HG03571 (cell line): ENCODE measurements around the gene TIMM13.

Source experiments
- ATAC-seq: cut with Tn5 transposase; IDR thresholded peaks from one replicate; pipeline ENCODE4 v1.9.1; 2021; ENCODE audit not compliant: unreplicated experiment

Gene TIMM13

GRCh38 chr19:2455851-2456570, 28.6 kb upstream of the TIMM13 start:
- no peak for ATAC-seq

DNA sequence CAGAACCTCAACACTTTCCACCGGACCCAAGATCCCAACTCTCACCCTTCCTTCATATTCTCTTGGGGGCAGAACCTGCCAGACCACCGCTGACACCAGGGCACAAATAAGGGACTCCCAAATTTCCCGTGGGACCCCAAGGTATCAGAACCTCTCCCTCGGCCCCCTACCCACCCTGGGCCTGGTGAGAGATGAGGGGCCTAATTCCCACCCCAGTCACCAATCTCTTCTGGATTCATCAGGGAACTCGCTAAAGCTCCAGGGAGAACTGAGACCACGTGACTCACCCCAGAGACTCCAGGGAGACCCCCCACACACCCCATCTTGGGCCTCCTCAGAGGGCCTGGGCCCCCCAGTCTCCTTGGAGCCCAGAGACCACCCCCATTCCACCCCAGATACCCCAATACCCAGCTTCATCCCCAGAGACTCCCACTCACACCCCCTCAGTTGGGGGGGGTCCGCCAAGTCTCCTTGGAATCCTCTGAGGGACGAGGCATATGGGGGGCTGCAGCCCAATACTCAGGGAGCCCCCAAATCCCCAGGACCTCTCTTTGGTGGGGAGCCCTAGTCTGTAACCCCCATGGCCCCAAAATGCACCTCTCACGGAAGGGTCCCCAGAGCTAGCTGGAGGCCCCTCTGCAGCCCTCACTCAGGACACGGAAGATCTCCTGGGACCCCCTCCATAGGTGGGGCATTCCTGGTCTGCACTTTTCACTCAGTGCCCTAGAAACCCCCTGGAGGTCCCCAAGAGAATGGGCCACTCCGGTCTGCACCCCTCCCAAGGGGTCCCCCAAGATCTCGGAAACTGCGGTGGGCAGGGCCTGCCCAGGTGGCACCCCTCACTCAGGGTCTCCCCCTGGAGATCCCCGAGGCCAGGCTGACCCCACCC, 27.8 kb upstream of the TIMM13 start:
- ATAC-seq, result no peak

DNA sequence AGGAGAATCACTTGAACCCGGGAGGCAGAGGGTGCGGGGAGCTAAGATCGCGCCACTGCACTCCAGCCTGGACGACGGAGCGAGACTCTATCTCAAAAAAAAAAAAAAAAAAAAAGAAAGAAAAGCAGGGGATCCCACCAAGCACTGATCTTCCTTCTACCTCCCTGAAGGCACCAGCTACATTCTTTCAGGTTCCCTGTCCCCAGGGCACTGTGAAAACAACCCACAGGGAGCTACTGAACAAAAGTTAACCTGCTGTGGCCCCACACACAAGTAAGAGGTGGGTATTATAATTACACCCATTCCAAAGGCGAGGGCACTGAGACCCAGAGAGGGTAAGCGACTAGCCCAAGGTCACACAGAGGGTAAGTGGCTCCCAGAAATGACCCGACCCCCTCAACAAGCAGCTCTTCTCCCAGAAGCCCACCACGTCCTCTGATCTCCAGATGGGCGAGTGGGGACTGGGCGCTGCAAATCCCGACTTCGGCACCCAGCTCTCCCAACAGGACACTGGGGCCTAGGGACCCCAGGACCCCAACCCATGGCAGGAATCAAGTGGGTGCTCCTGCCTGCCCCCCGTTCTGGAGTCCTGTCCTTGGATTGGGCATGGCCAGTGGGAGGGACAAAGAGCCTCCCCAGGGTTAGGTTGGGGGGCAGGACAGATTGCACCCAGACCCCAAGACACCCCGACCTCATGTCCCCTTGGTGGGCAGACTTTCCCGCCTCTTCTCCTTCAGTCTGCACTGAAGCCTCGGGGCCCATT, 27.0 kb upstream of the TIMM13 start:
- no peak for ATAC-seq

- no peak for ATAC-seq
Measured at GRCh38 chr19:2453431-2454025, 26.1 kb upstream of the TIMM13 start.

DNA sequence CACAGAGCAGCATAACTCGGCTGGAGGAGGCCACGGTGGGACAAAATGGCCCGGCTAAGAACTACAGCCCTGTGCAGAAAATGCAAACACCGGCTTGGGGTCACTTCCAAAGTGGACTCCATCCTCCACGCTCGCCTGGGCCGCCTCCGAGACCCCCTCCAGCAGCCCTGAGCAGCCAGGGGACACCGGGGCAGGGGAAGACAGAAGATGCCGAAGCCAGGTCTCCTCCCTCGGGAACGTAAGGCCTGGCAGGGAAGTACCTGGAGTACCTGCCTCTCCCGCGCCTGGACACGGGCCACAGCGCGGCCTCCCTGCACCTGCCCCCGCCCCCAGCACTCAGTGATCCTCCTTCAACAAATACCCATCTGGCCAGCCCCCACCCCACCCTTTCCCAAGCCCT, 24.4 kb upstream of the TIMM13 start:
- ATAC-seq, result no peak

DNA sequence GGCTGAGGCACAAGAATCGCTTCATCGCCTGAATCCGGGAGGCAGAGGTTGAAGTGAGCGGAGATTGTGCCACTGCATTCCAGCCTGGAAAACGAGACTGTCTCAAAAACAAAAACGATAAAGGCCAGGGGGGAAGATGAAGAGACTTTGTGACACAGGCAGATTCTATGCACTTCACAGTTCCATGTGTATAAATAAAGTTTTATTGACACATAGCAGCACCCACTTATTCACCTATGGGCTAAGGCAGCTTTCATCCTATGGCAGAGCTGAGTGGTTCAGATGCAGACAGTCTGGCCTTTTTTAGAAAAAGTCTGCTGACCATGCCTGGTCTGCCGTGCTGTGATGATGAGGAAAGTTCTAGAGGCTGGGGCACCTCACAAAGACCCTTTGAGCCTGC, 23.8 kb upstream of the TIMM13 start:
- no peak for ATAC-seq

DNA sequence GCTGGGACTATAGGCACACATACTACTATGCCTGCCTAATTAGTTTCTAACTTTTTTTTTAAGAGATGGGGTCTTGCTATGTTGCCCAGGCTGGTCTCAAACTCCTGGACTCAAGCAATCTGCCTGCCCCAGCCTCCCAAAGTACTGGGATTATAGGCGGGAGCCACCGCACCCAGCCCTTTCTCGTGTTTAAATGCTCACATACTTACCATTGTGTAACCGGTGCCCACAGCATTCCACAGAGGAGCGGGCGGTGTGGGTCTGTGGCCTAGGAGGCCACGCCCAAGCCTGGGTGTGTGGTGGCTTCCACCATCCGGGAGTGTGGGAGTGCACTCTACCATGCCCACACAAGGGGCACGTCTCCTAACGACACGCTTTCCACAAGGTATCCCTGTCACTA, 21.6 kb upstream of the TIMM13 start:
- ATAC-seq, result no peak

DNA sequence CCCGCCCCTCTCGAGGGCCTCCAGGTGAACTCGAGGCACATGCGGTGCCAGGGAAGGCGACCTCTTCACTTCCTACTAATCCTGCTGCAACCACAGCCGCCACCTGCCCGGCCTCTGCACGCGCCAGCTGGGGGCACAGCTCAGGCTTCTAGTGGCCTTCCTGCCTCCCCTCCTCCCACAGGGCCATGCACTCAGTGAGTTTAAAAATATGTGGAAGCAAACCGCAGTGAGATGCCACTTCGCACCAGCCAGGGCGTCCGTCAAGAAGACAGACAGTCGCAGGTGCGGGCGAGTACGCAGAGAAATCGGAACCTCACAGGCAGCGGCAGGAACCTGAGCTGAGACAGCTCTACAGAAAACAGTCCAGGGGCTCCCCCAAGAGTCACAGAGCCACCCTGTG, 19.0 kb upstream of the TIMM13 start:
- ATAC-seq, result no peak

- no peak for ATAC-seq
Measured at GRCh38 chr19:2444251-2445002, 17.0 kb upstream of the TIMM13 start.

GRCh38 chr19:2443785-2444182, 16.4 kb upstream of the TIMM13 start:
- no peak for ATAC-seq

GRCh38 chr19:2443116-2443784, 15.9 kb upstream of the TIMM13 start:
- ATAC-seq, result no peak

- ATAC-seq, result no peak
Measured at GRCh38 chr19:2441096-2441752, 13.8 kb upstream of the TIMM13 start.

- ATAC-seq, result no peak
Measured at GRCh38 chr19:2440515-2440914, 13.1 kb upstream of the TIMM13 start.

DNA sequence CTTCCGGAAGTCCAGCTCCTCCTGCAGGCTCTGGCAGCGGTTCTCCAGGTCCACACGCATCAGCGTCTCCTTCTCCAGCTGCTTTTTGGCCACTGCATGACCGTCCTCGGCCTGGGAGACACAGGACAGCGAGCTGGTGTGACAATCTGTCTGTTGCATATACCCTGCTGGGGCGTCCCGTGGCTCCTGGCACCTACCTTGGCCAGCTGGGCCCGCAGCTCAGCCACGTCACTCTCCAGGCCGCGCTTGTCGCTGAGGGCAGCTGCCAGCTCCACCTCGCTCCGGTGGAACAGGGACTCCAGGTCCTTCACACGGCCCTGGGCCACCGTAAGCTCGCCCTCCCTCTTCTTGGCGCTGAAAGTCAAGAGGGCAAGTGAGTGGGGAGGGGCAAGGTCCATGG, 10.8 kb upstream of the TIMM13 start:
- ATAC-seq, result no peak

- no peak for ATAC-seq
Measured at GRCh38 chr19:2436926-2437325, 9.5 kb upstream of the TIMM13 start.

- ATAC-seq, result no peak
Measured at GRCh38 chr19:2436384-2436783, 9.0 kb upstream of the TIMM13 start.

DNA sequence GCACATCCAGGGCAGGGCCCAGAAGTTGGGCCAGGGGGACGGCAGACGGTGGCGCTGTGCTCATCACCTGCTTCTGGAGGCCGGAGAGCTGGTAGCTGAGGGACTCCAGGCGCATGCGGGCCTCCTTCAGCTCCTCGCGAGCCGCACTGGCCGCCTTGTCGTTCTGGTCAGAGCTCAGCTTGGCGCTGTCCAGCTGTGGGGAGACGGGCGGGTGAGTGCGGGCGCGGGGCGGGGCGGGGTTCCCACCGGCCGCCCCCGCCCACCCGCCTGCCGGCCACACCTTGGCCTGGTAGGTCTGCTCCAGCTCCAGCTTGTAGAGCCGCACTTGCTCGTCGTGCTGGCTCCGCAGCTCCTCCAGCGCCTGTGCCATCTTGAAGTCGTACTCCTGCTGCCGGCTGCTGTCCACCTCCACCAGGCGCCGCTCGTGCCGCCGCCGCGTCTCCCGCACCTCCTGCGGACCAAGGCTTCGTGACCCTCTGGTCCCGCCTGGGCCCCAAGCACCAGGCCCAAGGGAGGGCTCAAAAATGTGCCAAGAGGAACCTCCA, 7.4 kb upstream of the TIMM13 start:
- no peak for ATAC-seq

DNA sequence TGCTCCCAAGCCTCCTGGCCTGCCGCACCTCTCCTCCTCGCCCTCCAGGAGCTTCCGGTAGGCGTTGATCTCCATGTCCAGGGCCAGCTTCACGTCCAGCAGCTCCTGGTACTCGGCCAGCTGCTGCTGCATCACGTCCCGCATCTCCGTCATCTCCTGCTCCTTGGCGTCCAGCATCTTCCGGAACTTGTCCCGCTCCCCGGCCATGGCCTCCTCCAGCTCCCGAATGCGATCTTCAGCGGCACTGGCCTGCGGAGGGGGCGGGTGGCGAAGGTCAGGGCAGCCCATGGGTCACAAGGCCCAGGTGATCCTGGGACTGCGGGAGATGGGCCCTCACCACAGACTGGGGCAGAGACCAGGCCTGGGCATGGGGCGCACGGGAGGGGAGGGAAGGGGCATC, 6.9 kb upstream of the TIMM13 start:
- ATAC-seq, result no peak

GRCh38 chr19:2433854-2434253, 6.5 kb upstream of the TIMM13 start:
- no peak for ATAC-seq
